ENCODE results near the gene GREB1L.

DNA sequence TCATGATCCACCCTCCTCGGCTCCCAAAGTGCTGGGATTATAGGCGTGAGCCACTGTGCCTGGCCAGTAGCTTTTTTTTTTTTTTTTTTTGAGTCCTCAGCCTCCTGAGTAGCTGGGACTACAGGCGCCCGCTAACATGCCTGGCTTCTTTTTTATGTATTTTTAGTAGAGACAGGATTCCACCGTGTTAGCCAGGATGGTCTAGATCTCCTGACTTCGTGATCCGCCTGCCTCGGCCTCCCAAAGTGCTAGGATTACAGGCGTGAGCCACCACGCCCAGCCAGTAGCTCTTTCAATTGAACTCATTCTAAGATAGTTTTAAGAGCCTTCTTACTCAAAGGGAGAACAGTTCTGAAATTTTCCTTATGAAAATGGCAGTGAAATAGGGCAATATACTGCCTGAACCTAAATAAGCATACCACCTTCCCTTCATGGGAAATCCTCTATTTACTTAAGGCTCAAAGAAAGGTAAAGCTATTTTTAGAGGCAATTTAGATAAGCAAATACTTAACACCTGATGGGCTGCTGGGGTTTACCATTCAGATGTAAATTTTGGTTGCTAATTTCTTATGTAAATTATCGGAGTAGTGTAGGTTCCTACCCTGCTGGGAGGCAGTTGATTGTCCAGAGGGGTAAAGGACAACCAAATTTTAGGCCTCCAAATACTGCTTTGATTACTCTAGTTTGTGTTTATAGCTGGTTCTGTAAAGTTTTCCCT lies 144.7 kb downstream of the GREB1L start:
- TF ChIP-seq, protein P1, sequence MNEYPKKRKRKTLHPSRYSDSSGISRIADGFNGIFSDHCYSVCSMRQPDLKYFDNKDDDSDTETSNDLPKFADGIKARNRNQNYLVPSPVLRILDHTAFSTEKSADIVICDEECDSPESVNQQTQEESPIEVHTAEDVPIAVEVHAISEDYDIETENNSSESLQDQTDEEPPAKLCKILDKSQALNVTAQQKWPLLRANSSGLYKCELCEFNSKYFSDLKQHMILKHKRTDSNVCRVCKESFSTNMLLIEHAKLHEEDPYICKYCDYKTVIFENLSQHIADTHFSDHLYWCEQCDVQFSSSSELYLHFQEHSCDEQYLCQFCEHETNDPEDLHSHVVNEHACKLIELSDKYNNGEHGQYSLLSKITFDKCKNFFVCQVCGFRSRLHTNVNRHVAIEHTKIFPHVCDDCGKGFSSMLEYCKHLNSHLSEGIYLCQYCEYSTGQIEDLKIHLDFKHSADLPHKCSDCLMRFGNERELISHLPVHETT (CRISPR knock-in tag; conservative IDR thresholded peaks at IDR 0.05), result no peak
- TF ChIP-seq, protein P2, sequence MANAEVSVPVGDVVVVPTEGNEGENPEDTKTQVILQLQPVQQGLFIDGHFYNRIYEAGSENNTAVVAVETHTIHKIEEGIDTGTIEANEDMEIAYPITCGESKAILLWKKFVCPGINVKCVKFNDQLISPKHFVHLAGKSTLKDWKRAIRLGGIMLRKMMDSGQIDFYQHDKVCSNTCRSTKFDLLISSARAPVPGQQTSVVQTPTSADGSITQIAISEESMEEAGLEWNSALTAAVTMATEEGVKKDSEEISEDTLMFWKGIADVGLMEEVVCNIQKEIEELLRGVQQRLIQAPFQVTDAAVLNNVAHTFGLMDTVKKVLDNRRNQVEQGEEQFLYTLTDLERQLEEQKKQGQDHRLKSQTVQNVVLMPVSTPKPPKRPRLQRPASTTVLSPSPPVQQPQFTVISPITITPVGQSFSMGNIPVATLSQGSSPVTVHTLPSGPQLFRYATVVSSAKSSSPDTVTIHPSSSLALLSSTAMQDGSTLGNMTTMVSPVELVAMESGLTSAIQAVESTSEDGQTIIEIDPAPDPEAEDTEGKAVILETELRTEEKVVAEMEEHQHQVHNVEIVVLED (CRISPR knock-in tag; IDR thresholded peaks at IDR 0.05; ENCODE audit: borderline replicate concordance), result no peak
- TF ChIP-seq ZNF547 (CRISPR knock-in tag; IDR thresholded peaks at IDR 0.05), result no peak
- TF ChIP-seq FOXK2 (IDR thresholded peaks at IDR 0.05), result no peak
- no peak for TF ChIP-seq RBM39 (IDR thresholded peaks at IDR 0.05; ENCODE audit: low read depth, low read length, poor library complexity, severe bottlenecking)

Measured in HepG2 (cell line).